ENCODE measurements around the gene FAM234B. TPM values are rescaled to one million over a fixed set of nuclear protein-coding genes. Genes with fewer than 3 reads are reported as not detected.

The FAM234B gene
- total and polyA plus RNA-seq, 2 donors (not counting 1 experiment from before 2014, with no cell fraction given) = 2.6 to 8.2 TPM

DNA sequence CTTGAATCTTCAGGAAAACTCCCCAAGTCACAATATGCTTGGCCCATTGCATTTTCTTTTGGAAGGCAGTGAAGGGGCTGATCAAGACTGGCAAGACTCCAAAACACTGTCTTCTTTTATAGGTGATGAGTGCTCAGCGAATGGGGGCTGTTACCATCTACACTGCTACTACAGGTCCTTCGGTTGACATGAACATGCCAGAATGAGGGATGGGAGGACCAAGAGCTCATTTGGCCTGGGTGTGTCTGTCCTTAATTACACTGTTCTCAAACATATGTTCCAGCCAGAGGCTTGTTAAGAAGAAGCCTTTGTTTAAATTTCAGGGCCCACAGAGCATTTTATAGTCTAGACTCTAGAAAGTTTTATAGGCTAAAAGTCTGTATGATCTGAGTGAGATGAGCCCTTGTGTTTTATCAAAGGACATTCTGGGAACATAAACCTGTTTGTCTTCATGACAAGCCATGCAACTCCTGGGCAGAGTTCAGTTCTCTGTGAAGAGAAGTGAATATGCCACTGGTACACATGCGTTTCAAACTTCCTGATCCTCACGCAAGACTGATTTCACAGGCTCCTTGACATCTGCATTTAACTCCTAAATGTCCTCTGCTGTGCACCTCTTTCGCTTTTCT lies 4.7 kb upstream of the FAM234B start:
- Histone ChIP-seq H3K36me3 (replicated peaks in 1 of 2; ENCODE audit: control extremely low read depth in 1 of 2, control insufficient read depth in 1 of 2, extremely low read depth in 1 of 2, insufficient read depth in 2 of 2, low read length in 1 of 2) (no peaks in the 10 kb centered on the region), H4K20me1 (ENCODE audit: control insufficient read depth, insufficient read depth, low read length, poor library complexity, severe bottlenecking) (no peaks in the 10 kb centered on the region), H3K4me1 (ENCODE audit: control insufficient read depth in 2 of 2, insufficient read depth in 2 of 2, low read length in 2 of 2) (peaks cover 18 to 20% of the 10 kb centered on the region in 2 donors), H3K4me3 (ENCODE audit: control extremely low read depth in 1 of 5, extremely low read depth in 1 of 5, insufficient read depth in 1 of 5, low read depth in 2 of 5, low read length in 4 of 5) (no peak overlapping the region), H3K27ac (ENCODE audit: low read length in 2 of 2) (no peak overlapping the region), H3K4me2 (replicated peaks; ENCODE audit: low read depth, low read length, poor library complexity, severe bottlenecking) (peak overlapping the region; percentile 37), H3K9ac (ENCODE audit: low read length) (no peak overlapping the region), H3K9me3 (ENCODE audit: control extremely low read depth in 1 of 3, control insufficient read depth in 2 of 3, insufficient read depth in 1 of 3, low read length in 2 of 3) (no peaks in the 10 kb centered on the region), H3K79me2 (ENCODE audit: control insufficient read depth, insufficient read depth, low read length) (peaks cover 3% of the 10 kb centered on the region), H2AFZ (ENCODE audit: insufficient read depth, low read depth, low read length, poor library complexity, severe bottlenecking) (peak overlapping the region; percentile 48), H3K27me3 (replicated peaks in 1 of 4; ENCODE audit: control extremely low read depth in 1 of 4, control insufficient read depth in 3 of 4, insufficient read depth in 4 of 4, low read length in 3 of 4) (no peaks in the 10 kb centered on the region)
- intact Hi-C loops (cut with micrococcal nuclease) = no loop called here
- WGBS (ENCODE audit: insufficient coverage) = 0% methylated on average over 2 of the region's 5 CpGs
- peak overlapping the region; percentile 1 for H3K4me3 Mint-ChIP-seq
- DNase-seq (peak; percentile 45), ATAC-seq (ENCODE audit: low read depth) (no peak)
- ChIA-PET CTCF (no interaction called here), POLR2A (no interaction called here)
- TF ChIP-seq EZH2 (IDR thresholded peaks at IDR 0.05; ENCODE audit: borderline replicate concordance, insufficient read depth, low read depth, low read length, poor library complexity, severe bottlenecking) = no peak
- TF ChIP-seq, protein P1, sequence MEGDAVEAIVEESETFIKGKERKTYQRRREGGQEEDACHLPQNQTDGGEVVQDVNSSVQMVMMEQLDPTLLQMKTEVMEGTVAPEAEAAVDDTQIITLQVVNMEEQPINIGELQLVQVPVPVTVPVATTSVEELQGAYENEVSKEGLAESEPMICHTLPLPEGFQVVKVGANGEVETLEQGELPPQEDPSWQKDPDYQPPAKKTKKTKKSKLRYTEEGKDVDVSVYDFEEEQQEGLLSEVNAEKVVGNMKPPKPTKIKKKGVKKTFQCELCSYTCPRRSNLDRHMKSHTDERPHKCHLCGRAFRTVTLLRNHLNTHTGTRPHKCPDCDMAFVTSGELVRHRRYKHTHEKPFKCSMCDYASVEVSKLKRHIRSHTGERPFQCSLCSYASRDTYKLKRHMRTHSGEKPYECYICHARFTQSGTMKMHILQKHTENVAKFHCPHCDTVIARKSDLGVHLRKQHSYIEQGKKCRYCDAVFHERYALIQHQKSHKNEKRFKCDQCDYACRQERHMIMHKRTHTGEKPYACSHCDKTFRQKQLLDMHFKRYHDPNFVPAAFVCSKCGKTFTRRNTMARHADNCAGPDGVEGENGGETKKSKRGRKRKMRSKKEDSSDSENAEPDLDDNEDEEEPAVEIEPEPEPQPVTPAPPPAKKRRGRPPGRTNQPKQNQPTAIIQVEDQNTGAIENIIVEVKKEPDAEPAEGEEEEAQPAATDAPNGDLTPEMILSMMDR (IDR thresholded peaks at IDR 0.05) = no peak
- H3K9me3 Mint-ChIP-seq (ENCODE audit: insufficient read depth) = no peaks in the 10 kb centered on the region
- peaks cover 21% of the 10 kb centered on the region for H3K4me1 Mint-ChIP-seq
- no peak overlapping the region for H3K27ac Mint-ChIP-seq
- H3K27me3 Mint-ChIP-seq = peaks cover 6% of the 10 kb centered on the region

DNA sequence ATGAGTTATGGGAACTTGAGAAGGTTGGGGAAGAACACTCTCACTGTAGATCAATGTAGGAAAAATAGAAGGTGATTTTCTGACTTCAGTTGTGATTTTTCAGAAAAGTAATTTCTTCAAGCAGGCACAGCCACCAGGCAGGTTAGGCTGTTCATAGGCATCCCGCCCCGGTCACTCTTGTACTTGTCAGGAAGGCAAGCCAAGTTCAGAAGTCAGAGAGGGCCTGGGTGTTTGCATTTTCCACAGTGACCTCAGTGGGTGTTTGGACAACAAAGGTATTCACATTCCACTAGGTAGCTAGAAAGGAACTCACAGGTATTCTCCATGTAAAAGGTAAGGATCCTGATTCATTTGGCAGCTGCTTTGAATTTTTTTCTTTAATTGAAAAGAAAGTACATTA lies 3.0 kb upstream of the FAM234B start:
- Mint-ChIP-seq H3K4me3 (no peak overlapping the region), H3K4me1 (peaks cover 29% of the 10 kb centered on the region), H3K27ac (no peak overlapping the region), H3K27me3 (peaks cover under 1% of the 10 kb centered on the region), H3K9me3 (ENCODE audit: insufficient read depth) (no peaks in the 10 kb centered on the region)
- H3K79me2 ChIP-seq (ENCODE audit: control insufficient read depth, insufficient read depth, low read length) = peaks cover 9% of the 10 kb centered on the region
- peaks cover 24 to 26% of the 10 kb centered on the region in 2 donors for H3K4me1 ChIP-seq (ENCODE audit: control insufficient read depth in 2 of 2, insufficient read depth in 2 of 2, low read length in 2 of 2)
- no peak overlapping the region for H2AFZ ChIP-seq (ENCODE audit: insufficient read depth, low read depth, low read length, poor library complexity, severe bottlenecking)
- no peaks in the 10 kb centered on the region for H3K36me3 ChIP-seq (replicated peaks in 1 of 2; ENCODE audit: control extremely low read depth in 1 of 2, control insufficient read depth in 1 of 2, extremely low read depth in 1 of 2, insufficient read depth in 2 of 2, low read length in 1 of 2)
- H3K4me3 ChIP-seq (ENCODE audit: control extremely low read depth in 1 of 5, extremely low read depth in 1 of 5, insufficient read depth in 1 of 5, low read depth in 2 of 5, low read length in 4 of 5) = no peak overlapping the region
- intact Hi-C loops (cut with micrococcal nuclease) = no loop called here
- H4K20me1 ChIP-seq (ENCODE audit: control insufficient read depth, insufficient read depth, low read length, poor library complexity, severe bottlenecking) = no peaks in the 10 kb centered on the region
- 92% methylated on average over 2 of the region's 2 CpGs for WGBS (ENCODE audit: insufficient coverage)
- no peak overlapping the region for H3K4me2 ChIP-seq (replicated peaks; ENCODE audit: low read depth, low read length, poor library complexity, severe bottlenecking)
- H3K9me3 ChIP-seq (ENCODE audit: control extremely low read depth in 1 of 3, control insufficient read depth in 2 of 3, insufficient read depth in 1 of 3, low read length in 2 of 3) = no peaks in the 10 kb centered on the region
- no peak for TF ChIP-seq EZH2 (IDR thresholded peaks at IDR 0.05; ENCODE audit: borderline replicate concordance, insufficient read depth, low read depth, low read length, poor library complexity, severe bottlenecking)
- TF ChIP-seq, protein P1 (IDR thresholded peaks at IDR 0.05) = no peak
- ATAC-seq (ENCODE audit: low read depth) (no peak), DNase-seq (no peak)
- POLR2A ChIA-PET = no interaction called here
- H3K9ac ChIP-seq (ENCODE audit: low read length) = no peak overlapping the region
- CTCF ChIA-PET = no interaction called here
- no peak overlapping the region for H3K27ac ChIP-seq (ENCODE audit: low read length in 2 of 2)
- H3K27me3 ChIP-seq (replicated peaks in 1 of 4; ENCODE audit: control extremely low read depth in 1 of 4, control insufficient read depth in 3 of 4, insufficient read depth in 4 of 4, low read length in 3 of 4) = no peaks in the 10 kb centered on the region
